Measurements from ENCODE around the gene KRT37. TPM values are rescaled to one million over a fixed set of nuclear protein-coding genes. Genes with fewer than 3 reads are reported as not detected.

Gene KRT37
- total and polyA plus RNA-seq, 9 of the 15 experiments (the other 6 are each of a cell fraction or from before 2014, with no cell fraction given): not detected

- TF ChIP-seq RBFOX2 (IDR thresholded peaks at IDR 0.05; ENCODE audit: low read depth, low read length) (no peak), ZC3H4 (CRISPR knock-in tag; IDR thresholded peaks at IDR 0.05; ENCODE audit: borderline replicate concordance) (no peak), RB1 (IDR thresholded peaks at IDR 0.05; ENCODE audit: low read depth) (no peak), XRCC5 (IDR thresholded peaks at IDR 0.05; ENCODE audit: low read depth, low read length) (no peak), NCOR1 (IDR thresholded peaks at IDR 0.05) (no peak), NR4A1 (CRISPR knock-in tag; IDR thresholded peaks at IDR 0.05) (no peak), NR4A1 (tag; IDR thresholded peaks at IDR 0.05) (no peak)
- H3K4me3 ChIP-seq: no peak overlapping the region
- no TSS peak for BruUV-seq (replicated peaks)
- no peaks in the 10 kb centered on the region; the same call in 1 of the 2 replicates for H4K20me1 ChIP-seq (replicated peaks; ENCODE audit: control insufficient read depth, insufficient read depth, low read length)
- no peak for FAIRE-seq
- no peak overlapping the region for H3K4me2 ChIP-seq (ENCODE audit: insufficient read depth, low read length)
- H3K36me3 ChIP-seq (ENCODE audit: control insufficient read depth, insufficient read depth, low read length): no peaks in the 10 kb centered on the region
- in situ Hi-C loops (cut with MboI) (no loop called here), intact Hi-C loops (cut with micrococcal nuclease) (no loop called here)
- no peak overlapping the region for H3K9ac ChIP-seq (ENCODE audit: insufficient read depth in 1 of 2, low read depth in 2 of 2, low read length in 2 of 2)
- H3K27me3 ChIP-seq (ENCODE audit: control insufficient read depth in 2 of 2, insufficient read depth in 2 of 2, low read length in 2 of 2): peaks cover 3 to 44% of the 10 kb centered on the region in 2 experiments
- no peaks in the 10 kb centered on the region for H3K79me2 ChIP-seq (ENCODE audit: control insufficient read depth, insufficient read depth, low read length)
- no peak overlapping the region for H2AFZ ChIP-seq (ENCODE audit: low read depth, low read length)
- ChIA-PET POLR2A (interaction anchor here (1.9 kb wide), 1 partner anchor 21 kb away, joined by 5 read pairs; no protein-coding TSS in a partner anchor), CTCF (ENCODE audit: low intra/inter-chr PET ratio) (no interaction called here)
- 2% methylated on average over 5 of the region's 5 CpGs for WGBS (ENCODE audit: insufficient coverage, low coverage, missing lambda C conversion rate)
- no peak for DNase-seq (ENCODE audit: extremely low read depth in 1 of 4, low spot score in 3 of 4)
- H3K27ac ChIP-seq (ENCODE audit: extremely low read depth, low read depth, low read length): no peak overlapping the region
- H3K9me3 ChIP-seq (replicated peaks; ENCODE audit: control insufficient read depth, insufficient read depth, low read depth, low read length): no peaks in the 10 kb centered on the region
- no peaks in the 10 kb centered on the region for H3K4me1 ChIP-seq (replicated peaks in 1 of 2; ENCODE audit: control insufficient read depth in 2 of 2, insufficient read depth in 2 of 2, low read length in 2 of 2)
- no peak for ATAC-seq
- no peaks in the 10 kb centered on the region for H3K9me1 ChIP-seq (ENCODE audit: control insufficient read depth, insufficient read depth, low read length)
These were observed 22.2 kb downstream of the KRT37 start for GRCh38 chr17:41402161-41402560.

Data from K562 (cell line).